WTC11 (cell line): ENCODE measurements around the gene SNX1. TPM values are rescaled to one million over a fixed set of nuclear protein-coding genes. Genes with fewer than 3 reads are reported as not detected.

Experiments
- ATAC-seq: fragments of 200-7000 bp; cut with Tn5 transposase; 2 replicates; pipeline ENCODE4 v1.10.0; 2021; ENCODE audit warnings: mild to moderate bottlenecking, moderate library complexity
- CTCF ChIA-PET: fragments of 300-600 bp; sonication (Branson Sonifier 250); formaldehyde crosslinking; loops from one replicate; lab custom pipeline; 2021; ENCODE audit warnings: antibody characterized with exemption; lab: Charles Lee
- POLR2A ChIA-PET: fragments of 350-600 bp; sonication (Branson Sonifier 250); formaldehyde crosslinking; loops from one replicate; lab custom pipeline; 2021; ENCODE audit warnings: antibody characterized with exemption; lab: Charles Lee
- DNase-seq: peaks from one replicate; pipeline ENCODE4 v3.0.0; 2021; ENCODE audit warnings: low spot score
- H3K27ac Mint-ChIP-seq: 2 replicates; pipeline ENCODE4 v1.8.0; 2021; ENCODE audit warnings: mixed read lengths
- H3K27me3 Mint-ChIP-seq: 2 replicates; pipeline ENCODE4 v1.8.0; 2021; ENCODE audit warnings: low read depth, mild to moderate bottlenecking, moderate library complexity, mixed read lengths
- H3K36me3 Mint-ChIP-seq: 2 replicates; pipeline ENCODE4 v1.8.0; 2021; ENCODE audit warnings: mixed read lengths
- H3K4me1 Mint-ChIP-seq: 2 replicates; pipeline ENCODE4 v1.8.0; 2022; ENCODE audit warnings: mixed read lengths
- H3K4me3 Mint-ChIP-seq: 2 replicates; pipeline ENCODE4 v1.8.0; 2021; ENCODE audit warnings: mild to moderate bottlenecking, moderate library complexity, mixed read lengths
- H3K9me3 Mint-ChIP-seq: 2 replicates; pipeline ENCODE4 v1.8.0; 2021; ENCODE audit warnings: mixed read lengths
- CREM ChIP-seq: sonication (generic); formaldehyde crosslinking; IDR thresholded peaks from 2 replicates; pipeline ENCODE4 v1.8.1; 2022; ENCODE audit warnings: mild to moderate bottlenecking, missing genetic modification reagents, moderate library complexity
- E2F1 ChIP-seq: sonication (generic); formaldehyde crosslinking; IDR thresholded peaks from 2 replicates; pipeline ENCODE4 v1.8.0; 2022; ENCODE audit warnings: mild to moderate bottlenecking, missing genetic modification reagents
- GABPB1 ChIP-seq: sonication (generic); formaldehyde crosslinking; IDR thresholded peaks from 2 replicates; pipeline ENCODE4 v1.8.1; 2023; ENCODE audit warnings: mild to moderate bottlenecking, missing genetic modification reagents
- IRF1 ChIP-seq: sonication (generic); formaldehyde crosslinking; IDR thresholded peaks from 2 replicates; pipeline ENCODE4 v1.8.0; 2023; ENCODE audit warnings: missing genetic modification reagents
- JAZF1 ChIP-seq: fragments of 250-450 bp; sonication (Bioruptor Pico); IDR thresholded peaks from 2 replicates; pipeline ENCODE4 v1.9.0; 2021; ENCODE audit warnings: moderate library complexity, mild to moderate bottlenecking, inconsistent platforms
- OVOL2 ChIP-seq: fragments of 250-450 bp; sonication (Bioruptor Pico); IDR thresholded peaks from 2 replicates; pipeline ENCODE4 v1.9.0; 2021; ENCODE audit warnings: mild to moderate bottlenecking, borderline replicate concordance
- SMAD3 ChIP-seq: sonication (generic); formaldehyde crosslinking; IDR thresholded peaks from 2 replicates; pipeline ENCODE4 v1.8.0; 2022; ENCODE audit warnings: missing genetic modification reagents, mild to moderate bottlenecking, borderline replicate concordance
- ZNF232 ChIP-seq: sonication (generic); formaldehyde crosslinking; IDR thresholded peaks from 2 replicates; pipeline ENCODE4 v1.8.0; 2022; ENCODE audit warnings: mild to moderate bottlenecking, missing genetic modification reagents
- ZNF281 ChIP-seq: sonication (generic); formaldehyde crosslinking; IDR thresholded peaks from 2 replicates; pipeline ENCODE4 v1.8.0; 2023; ENCODE audit warnings: mild to moderate bottlenecking, missing genetic modification reagents
- ZNF423 ChIP-seq: fragments of 250-450 bp; sonication (Bioruptor Pico); IDR thresholded peaks from 2 replicates; pipeline ENCODE4 v2.1.2; 2022; ENCODE audit warnings: mild to moderate bottlenecking, moderate library complexity
- total RNA-seq: library from RNA; stranded (reverse); gene quantifications from 3 replicates; pipeline ENCODE4 v1.2.3, GENCODE V29; 2021
- TF ChIP-seq, protein P1 (sequence below): sonication (generic); formaldehyde crosslinking; IDR thresholded peaks from 2 replicates; pipeline ENCODE4 v1.8.0; 2022; ENCODE audit warnings: mild to moderate bottlenecking, missing genetic modification reagents
- TF ChIP-seq, protein P2 (sequence below): sonication (generic); formaldehyde crosslinking; IDR thresholded peaks from 2 replicates; pipeline ENCODE4 v1.8.1; 2023; ENCODE audit warnings: mild to moderate bottlenecking, missing genetic modification reagents, borderline replicate concordance
- TF ChIP-seq, protein P3 (sequence below): sonication (generic); formaldehyde crosslinking; IDR thresholded peaks from 2 replicates; pipeline ENCODE4 v1.8.1; 2023; ENCODE audit warnings: mild to moderate bottlenecking, moderate library complexity, missing genetic modification reagents
- TF ChIP-seq, protein P4 (sequence below): fragments of 250-450 bp; sonication (Bioruptor Pico); IDR thresholded peaks from 2 replicates; pipeline ENCODE4 v2.1.2; 2022; ENCODE audit warnings: mild to moderate bottlenecking, moderate library complexity
- TF ChIP-seq, protein P5 (sequence below): fragments of 250-450 bp; sonication (Bioruptor Pico); IDR thresholded peaks from 2 replicates; pipeline ENCODE4 v1.9.0; 2021; ENCODE audit warnings: mild to moderate bottlenecking

Gene SNX1
- total RNA-seq, 1 experiment from 2014 or later, result 65.7 TPM

- ChIA-PET CTCF (no interaction called here), POLR2A (no interaction called here)
- no peak overlapping the region for H3K27ac Mint-ChIP-seq
- TF ChIP-seq, protein P1, sequence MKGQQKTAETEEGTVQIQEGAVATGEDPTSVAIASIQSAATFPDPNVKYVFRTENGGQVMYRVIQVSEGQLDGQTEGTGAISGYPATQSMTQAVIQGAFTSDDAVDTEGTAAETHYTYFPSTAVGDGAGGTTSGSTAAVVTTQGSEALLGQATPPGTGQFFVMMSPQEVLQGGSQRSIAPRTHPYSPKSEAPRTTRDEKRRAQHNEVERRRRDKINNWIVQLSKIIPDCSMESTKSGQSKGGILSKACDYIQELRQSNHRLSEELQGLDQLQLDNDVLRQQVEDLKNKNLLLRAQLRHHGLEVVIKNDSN (CRISPR knock-in tag), result no peak
- no peak for TF ChIP-seq SMAD3 (CRISPR knock-in tag)
- TF ChIP-seq E2F1 (CRISPR knock-in tag), result no peak
- no peak for TF ChIP-seq GABPB1
- TF ChIP-seq, protein P2, sequence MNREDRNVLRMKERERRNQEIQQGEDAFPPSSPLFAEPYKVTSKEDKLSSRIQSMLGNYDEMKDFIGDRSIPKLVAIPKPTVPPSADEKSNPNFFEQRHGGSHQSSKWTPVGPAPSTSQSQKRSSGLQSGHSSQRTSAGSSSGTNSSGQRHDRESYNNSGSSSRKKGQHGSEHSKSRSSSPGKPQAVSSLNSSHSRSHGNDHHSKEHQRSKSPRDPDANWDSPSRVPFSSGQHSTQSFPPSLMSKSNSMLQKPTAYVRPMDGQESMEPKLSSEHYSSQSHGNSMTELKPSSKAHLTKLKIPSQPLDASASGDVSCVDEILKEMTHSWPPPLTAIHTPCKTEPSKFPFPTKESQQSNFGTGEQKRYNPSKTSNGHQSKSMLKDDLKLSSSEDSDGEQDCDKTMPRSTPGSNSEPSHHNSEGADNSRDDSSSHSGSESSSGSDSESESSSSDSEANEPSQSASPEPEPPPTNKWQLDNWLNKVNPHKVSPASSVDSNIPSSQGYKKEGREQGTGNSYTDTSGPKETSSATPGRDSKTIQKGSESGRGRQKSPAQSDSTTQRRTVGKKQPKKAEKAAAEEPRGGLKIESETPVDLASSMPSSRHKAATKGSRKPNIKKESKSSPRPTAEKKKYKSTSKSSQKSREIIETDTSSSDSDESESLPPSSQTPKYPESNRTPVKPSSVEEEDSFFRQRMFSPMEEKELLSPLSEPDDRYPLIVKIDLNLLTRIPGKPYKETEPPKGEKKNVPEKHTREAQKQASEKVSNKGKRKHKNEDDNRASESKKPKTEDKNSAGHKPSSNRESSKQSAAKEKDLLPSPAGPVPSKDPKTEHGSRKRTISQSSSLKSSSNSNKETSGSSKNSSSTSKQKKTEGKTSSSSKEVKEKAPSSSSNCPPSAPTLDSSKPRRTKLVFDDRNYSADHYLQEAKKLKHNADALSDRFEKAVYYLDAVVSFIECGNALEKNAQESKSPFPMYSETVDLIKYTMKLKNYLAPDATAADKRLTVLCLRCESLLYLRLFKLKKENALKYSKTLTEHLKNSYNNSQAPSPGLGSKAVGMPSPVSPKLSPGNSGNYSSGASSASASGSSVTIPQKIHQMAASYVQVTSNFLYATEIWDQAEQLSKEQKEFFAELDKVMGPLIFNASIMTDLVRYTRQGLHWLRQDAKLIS (CRISPR knock-in tag), result no peak
- no peak for TF ChIP-seq IRF1
- TF ChIP-seq CREM, result no peak
- no peak for TF ChIP-seq ZNF281
- TF ChIP-seq, protein P3, sequence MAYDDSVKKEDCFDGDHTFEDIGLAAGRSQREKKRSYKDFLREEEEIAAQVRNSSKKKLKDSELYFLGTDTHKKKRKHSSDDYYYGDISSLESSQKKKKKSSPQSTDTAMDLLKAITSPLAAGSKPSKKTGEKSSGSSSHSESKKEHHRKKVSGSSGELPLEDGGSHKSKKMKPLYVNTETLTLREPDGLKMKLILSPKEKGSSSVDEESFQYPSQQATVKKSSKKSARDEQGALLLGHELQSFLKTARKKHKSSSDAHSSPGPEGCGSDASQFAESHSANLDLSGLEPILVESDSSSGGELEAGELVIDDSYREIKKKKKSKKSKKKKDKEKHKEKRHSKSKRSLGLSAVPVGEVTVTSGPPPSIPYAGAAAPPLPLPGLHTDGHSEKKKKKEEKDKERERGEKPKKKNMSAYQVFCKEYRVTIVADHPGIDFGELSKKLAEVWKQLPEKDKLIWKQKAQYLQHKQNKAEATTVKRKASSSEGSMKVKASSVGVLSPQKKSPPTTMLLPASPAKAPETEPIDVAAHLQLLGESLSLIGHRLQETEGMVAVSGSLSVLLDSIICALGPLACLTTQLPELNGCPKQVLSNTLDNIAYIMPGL (CRISPR knock-in tag), result no peak
- no peak for TF ChIP-seq OVOL2 (CRISPR knock-in tag)
- no peak for TF ChIP-seq ZNF232
- TF ChIP-seq, protein P4, sequence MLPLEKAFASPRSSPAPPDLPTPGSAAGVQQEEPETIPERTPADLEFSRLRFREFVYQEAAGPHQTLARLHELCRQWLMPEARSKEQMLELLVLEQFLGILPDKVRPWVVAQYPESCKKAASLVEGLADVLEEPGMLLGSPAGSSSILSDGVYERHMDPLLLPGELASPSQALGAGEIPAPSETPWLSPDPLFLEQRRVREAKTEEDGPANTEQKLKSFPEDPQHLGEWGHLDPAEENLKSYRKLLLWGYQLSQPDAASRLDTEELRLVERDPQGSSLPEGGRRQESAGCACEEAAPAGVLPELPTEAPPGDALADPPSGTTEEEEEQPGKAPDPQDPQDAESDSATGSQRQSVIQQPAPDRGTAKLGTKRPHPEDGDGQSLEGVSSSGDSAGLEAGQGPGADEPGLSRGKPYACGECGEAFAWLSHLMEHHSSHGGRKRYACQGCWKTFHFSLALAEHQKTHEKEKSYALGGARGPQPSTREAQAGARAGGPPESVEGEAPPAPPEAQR (CRISPR knock-in tag), result no peak
- TF ChIP-seq, protein P5, sequence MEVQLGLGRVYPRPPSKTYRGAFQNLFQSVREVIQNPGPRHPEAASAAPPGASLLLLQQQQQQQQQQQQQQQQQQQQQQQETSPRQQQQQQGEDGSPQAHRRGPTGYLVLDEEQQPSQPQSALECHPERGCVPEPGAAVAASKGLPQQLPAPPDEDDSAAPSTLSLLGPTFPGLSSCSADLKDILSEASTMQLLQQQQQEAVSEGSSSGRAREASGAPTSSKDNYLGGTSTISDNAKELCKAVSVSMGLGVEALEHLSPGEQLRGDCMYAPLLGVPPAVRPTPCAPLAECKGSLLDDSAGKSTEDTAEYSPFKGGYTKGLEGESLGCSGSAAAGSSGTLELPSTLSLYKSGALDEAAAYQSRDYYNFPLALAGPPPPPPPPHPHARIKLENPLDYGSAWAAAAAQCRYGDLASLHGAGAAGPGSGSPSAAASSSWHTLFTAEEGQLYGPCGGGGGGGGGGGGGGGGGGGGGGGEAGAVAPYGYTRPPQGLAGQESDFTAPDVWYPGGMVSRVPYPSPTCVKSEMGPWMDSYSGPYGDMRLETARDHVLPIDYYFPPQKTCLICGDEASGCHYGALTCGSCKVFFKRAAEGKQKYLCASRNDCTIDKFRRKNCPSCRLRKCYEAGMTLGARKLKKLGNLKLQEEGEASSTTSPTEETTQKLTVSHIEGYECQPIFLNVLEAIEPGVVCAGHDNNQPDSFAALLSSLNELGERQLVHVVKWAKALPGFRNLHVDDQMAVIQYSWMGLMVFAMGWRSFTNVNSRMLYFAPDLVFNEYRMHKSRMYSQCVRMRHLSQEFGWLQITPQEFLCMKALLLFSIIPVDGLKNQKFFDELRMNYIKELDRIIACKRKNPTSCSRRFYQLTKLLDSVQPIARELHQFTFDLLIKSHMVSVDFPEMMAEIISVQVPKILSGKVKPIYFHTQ (CRISPR knock-in tag), result no peak
- no peak for TF ChIP-seq JAZF1
- no peak for TF ChIP-seq ZNF423 (CRISPR knock-in tag)
- H3K27me3 Mint-ChIP-seq, result no peaks in the 10 kb centered on the region
- peaks cover 3% of the 10 kb centered on the region; the same call in 1 of the 2 replicates for H3K9me3 Mint-ChIP-seq
- peaks cover 2% of the 10 kb centered on the region; the same call in 1 of the 2 replicates for H3K36me3 Mint-ChIP-seq
- no peak overlapping the region for H3K4me3 Mint-ChIP-seq
- ATAC-seq (no peak), DNase-seq (no peak)
- H3K4me1 Mint-ChIP-seq, result peaks cover 16% of the 10 kb centered on the region
Measured at GRCh38 chr15:64100958-64101357, 5.2 kb downstream of the SNX1 start.
